ENCODE results near the gene CFAP46. TPM values are rescaled to one million over a fixed set of nuclear protein-coding genes. Genes with fewer than 3 reads are reported as not detected.

The CFAP46 gene
- total and polyA plus RNA-seq, 10 of the 15 experiments (the other 5 are each of a cell fraction or from before 2014, with no cell fraction given), result 0.01 to 0.18 (median 0.03) TPM; not detected in 7

DNA sequence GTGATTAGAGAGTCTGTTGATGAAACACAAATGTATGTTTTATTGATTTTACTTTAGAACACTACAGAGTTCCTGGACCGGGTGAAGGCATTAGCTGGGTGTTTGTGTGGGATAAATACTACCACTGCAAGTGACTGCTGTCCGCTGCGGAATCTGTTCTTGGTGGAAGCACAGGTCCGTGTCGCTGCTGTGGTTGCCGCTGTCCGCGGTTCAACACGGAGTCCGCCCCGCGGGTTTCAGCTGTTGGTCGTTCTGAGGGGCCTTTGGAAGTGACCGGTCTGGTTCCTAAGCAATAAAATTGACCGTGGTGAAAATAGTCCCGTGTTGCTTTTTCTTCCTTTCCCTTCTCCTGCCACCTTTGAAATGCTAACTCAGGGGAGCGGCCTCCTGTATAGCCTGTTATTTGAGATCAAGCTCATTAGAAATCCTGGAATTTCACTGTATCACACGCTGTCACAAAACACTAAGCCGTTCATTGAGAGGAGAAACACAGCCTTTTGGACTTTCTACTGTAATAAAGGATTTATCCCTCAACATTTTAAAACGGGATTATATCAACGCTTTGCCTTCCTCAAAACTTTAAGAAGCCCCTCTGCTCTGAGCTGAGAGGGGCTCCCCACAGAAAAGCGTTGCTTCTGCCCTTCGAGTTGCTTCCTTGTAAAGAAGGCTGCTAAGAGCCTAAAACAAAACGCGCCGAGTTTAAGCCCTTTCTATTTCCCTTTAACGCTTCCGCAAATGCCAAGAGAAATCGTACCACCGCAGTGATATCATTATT, 159.0 kb downstream of the CFAP46 start:
- no peak for FAIRE-seq
- Histone ChIP-seq H3K79me2 (ENCODE audit: control insufficient read depth, insufficient read depth, low read length) (no peaks in the 10 kb centered on the region), H3K9me3 (replicated peaks; ENCODE audit: control insufficient read depth, insufficient read depth, low read length) (no peaks in the 10 kb centered on the region; the same call in 2 of the 3 replicates), H3K9ac (ENCODE audit: control insufficient read depth, insufficient read depth, low read length) (no peak overlapping the region), H2AFZ (ENCODE audit: control insufficient read depth, low read depth, low read length) (no peak overlapping the region), H3K27ac (ENCODE audit: control insufficient read depth, insufficient read depth) (no peak overlapping the region), H3K27me3 (replicated peaks in 1 of 2; ENCODE audit: control insufficient read depth in 2 of 2, insufficient read depth in 2 of 2, low read length in 1 of 2) (no peaks in the 10 kb centered on the region), H4K20me1 (ENCODE audit: control insufficient read depth, insufficient read depth) (no peaks in the 10 kb centered on the region), H3K4me3 (no peak overlapping the region), H3K36me3 (ENCODE audit: control insufficient read depth in 2 of 2, insufficient read depth in 2 of 2, low read length in 1 of 2) (no peaks in the 10 kb centered on the region; a peak in 1 of 4 replicates), H3K4me1 (ENCODE audit: control insufficient read depth, insufficient read depth, low read length) (no peaks in the 10 kb centered on the region), H3K4me2 (ENCODE audit: control insufficient read depth, insufficient read depth) (no peak overlapping the region)
- in situ Hi-C loops (cut with MboI) (no loop called here), intact Hi-C loops (cut with micrococcal nuclease; ENCODE audit: unreplicated experiment) (no loop called here)
- ATAC-seq, result no peak
- CTCF ChIA-PET, result no interaction called here
- WGBS (ENCODE audit: insufficient coverage, insufficient replicate concordance, low lambda C conversion rate, missing lambda C conversion rate), result 93% methylated on average over 30 of the region's 30 CpGs
- no peak for DNase-seq (ENCODE audit: low read depth, low spot score)
- no TSS peak for BruUV-seq (replicated peaks)
- SMC1A ChIA-PET (ENCODE audit: uncharacterized antibody, unreplicated experiment), result no interaction called here
- RAD21 ChIA-PET (ENCODE audit: unreplicated experiment), result no interaction called here
- TF ChIP-seq PBX3 (IDR thresholded peaks at IDR 0.05; ENCODE audit: insufficient replicate concordance, low read depth, low read length) (no peak), BACH1 (IDR thresholded peaks at IDR 0.05; ENCODE audit: borderline replicate concordance) (no peak), RBBP5 (conservative IDR thresholded peaks at IDR 0.05) (no peak), ZBED1 (IDR thresholded peaks at IDR 0.05; ENCODE audit: borderline replicate concordance) (no peak), MEF2B (IDR thresholded peaks at IDR 0.05; ENCODE audit: partially characterized antibody, poor library complexity, severe bottlenecking) (no peak), MYC (IDR thresholded peaks at IDR 0.05; ENCODE audit: insufficient read depth, insufficient read length, insufficient replicate concordance, low read length, severe bottlenecking) (no peak), RB1 (IDR thresholded peaks at IDR 0.05; ENCODE audit: borderline replicate concordance) (no peak), SUZ12 (IDR thresholded peaks at IDR 0.05; ENCODE audit: unreplicated experiment) (no peak), FOXK2 (IDR thresholded peaks at IDR 0.05) (no peak), NBN (IDR thresholded peaks at IDR 0.05) (no peak), TCF7 (IDR thresholded peaks at IDR 0.05; ENCODE audit: borderline replicate concordance) (no peak), DPF2 (IDR thresholded peaks at IDR 0.05) (no peak), BRCA1 (IDR thresholded peaks at IDR 0.05; ENCODE audit: low read depth, low read length) (no peak), HSF1 (IDR thresholded peaks at IDR 0.05; ENCODE audit: low read depth, low read length) (no peak), FOXM1 (IDR thresholded peaks at IDR 0.05; ENCODE audit: low read depth, low read length) (no peak)
- TF ChIP-seq, protein P1, sequence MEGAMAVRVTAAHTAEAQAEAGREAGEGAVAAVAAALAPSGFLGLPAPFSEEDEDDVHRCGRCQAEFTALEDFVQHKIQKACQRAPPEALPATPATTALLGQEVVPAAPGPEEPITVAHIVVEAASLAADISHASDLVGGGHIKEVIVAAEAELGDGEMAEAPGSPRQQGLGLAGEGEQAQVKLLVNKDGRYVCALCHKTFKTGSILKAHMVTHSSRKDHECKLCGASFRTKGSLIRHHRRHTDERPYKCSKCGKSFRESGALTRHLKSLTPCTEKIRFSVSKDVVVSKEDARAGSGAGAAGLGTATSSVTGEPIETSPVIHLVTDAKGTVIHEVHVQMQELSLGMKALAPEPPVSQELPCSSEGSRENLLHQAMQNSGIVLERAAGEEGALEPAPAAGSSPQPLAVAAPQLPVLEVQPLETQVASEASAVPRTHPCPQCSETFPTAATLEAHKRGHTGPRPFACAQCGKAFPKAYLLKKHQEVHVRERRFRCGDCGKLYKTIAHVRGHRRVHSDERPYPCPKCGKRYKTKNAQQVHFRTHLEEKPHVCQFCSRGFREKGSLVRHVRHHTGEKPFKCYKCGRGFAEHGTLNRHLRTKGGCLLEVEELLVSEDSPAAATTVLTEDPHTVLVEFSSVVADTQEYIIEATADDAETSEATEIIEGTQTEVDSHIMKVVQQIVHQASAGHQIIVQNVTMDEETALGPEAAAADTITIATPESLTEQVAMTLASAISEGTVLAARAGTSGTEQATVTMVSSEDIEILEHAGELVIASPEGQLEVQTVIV (IDR thresholded peaks at IDR 0.05; ENCODE audit: borderline replicate concordance, partially characterized antibody), result no peak
- TF ChIP-seq, protein P2, sequence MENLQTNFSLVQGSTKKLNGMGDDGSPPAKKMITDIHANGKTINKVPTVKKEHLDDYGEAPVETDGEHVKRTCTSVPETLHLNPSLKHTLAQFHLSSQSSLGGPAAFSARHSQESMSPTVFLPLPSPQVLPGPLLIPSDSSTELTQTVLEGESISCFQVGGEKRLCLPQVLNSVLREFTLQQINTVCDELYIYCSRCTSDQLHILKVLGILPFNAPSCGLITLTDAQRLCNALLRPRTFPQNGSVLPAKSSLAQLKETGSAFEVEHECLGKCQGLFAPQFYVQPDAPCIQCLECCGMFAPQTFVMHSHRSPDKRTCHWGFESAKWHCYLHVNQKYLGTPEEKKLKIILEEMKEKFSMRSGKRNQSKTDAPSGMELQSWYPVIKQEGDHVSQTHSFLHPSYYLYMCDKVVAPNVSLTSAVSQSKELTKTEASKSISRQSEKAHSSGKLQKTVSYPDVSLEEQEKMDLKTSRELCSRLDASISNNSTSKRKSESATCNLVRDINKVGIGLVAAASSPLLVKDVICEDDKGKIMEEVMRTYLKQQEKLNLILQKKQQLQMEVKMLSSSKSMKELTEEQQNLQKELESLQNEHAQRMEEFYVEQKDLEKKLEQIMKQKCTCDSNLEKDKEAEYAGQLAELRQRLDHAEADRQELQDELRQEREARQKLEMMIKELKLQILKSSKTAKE (IDR thresholded peaks at IDR 0.05; ENCODE audit: low read depth, poor library complexity, severe bottlenecking), result no peak
- POLR2A ChIA-PET, result no interaction called here
